SK-N-SH treated with all-trans-retinoic acid at 6 μM for 48 hours (cell line): ENCODE measurements around the gene LRRC51.

Source experiments
- CSDC2 ChIP-seq: fragments of 250-450 bp; sonication (Bioruptor Pico); IDR thresholded peaks from 2 replicates; pipeline ENCODE4 v1.5.0; 2020; ENCODE audit warnings: mild to moderate bottlenecking, moderate library complexity
- PATZ1 ChIP-seq: fragments of 250-450 bp; sonication (Bioruptor Pico); IDR thresholded peaks from 2 replicates; pipeline ENCODE4 v1.8.0; 2020; ENCODE audit warnings: mild to moderate bottlenecking, moderate library complexity, borderline replicate concordance
- RARB ChIP-seq: fragments of 250-450 bp; sonication (Bioruptor Pico); IDR thresholded peaks from 2 replicates; pipeline ENCODE4 v1.8.0; 2021; ENCODE audit warnings: mild to moderate bottlenecking, moderate library complexity
- SNAI2 ChIP-seq: fragments of 250-450 bp; sonication (Bioruptor Pico); IDR thresholded peaks from 2 replicates; pipeline ENCODE4 v1.5.0; 2020; ENCODE audit warnings: mild to moderate bottlenecking, moderate library complexity
- TSHZ2 ChIP-seq: fragments of 250-450 bp; sonication (Bioruptor Pico); IDR thresholded peaks from 2 replicates; pipeline ENCODE4 v1.5.0; 2020; ENCODE audit warnings: mild to moderate bottlenecking, moderate library complexity
- ZC3H10 ChIP-seq: fragments of 250-450 bp; sonication (Bioruptor Pico); IDR thresholded peaks from 2 replicates; pipeline ENCODE4 v1.5.1; 2021; ENCODE audit warnings: mild to moderate bottlenecking, moderate library complexity
- ZNF70 ChIP-seq: fragments of 450-650 bp; formaldehyde crosslinking; IDR thresholded peaks from 2 replicates; pipeline ENCODE4 v1.5.0; 2020; ENCODE audit warnings: mild to moderate bottlenecking, moderate library complexity
- ZNF8 ChIP-seq: fragments of 450-650 bp; formaldehyde crosslinking; IDR thresholded peaks from 2 replicates; pipeline ENCODE4 v1.5.0; 2020; ENCODE audit warnings: mild to moderate bottlenecking, moderate library complexity
- TF ChIP-seq, protein P1 (sequence below): fragments of 250-450 bp; sonication (Bioruptor Pico); IDR thresholded peaks from 2 replicates; pipeline ENCODE4 v1.5.1; 2020; ENCODE audit warnings: low read depth, mild to moderate bottlenecking, moderate library complexity
- TF ChIP-seq, protein P2 (sequence below): fragments of 250-450 bp; sonication (Bioruptor Pico); IDR thresholded peaks from 2 replicates; pipeline ENCODE4 v1.8.0; 2021; ENCODE audit warnings: low read depth, mild to moderate bottlenecking, moderate library complexity, borderline replicate concordance

GRCh38 chr11:72036687-72037086 is 44.0 kb upstream of the LRRC51 start:
- no peak for TF ChIP-seq RARB
- TF ChIP-seq ZNF70 (CRISPR knock-in tag) = no peak
- no peak for TF ChIP-seq SNAI2
- TF ChIP-seq ZC3H10 = no peak
- no peak for TF ChIP-seq PATZ1 (CRISPR knock-in tag)
- no peak for TF ChIP-seq ZNF8
- no peak for TF ChIP-seq CSDC2
- TF ChIP-seq, protein P1, sequence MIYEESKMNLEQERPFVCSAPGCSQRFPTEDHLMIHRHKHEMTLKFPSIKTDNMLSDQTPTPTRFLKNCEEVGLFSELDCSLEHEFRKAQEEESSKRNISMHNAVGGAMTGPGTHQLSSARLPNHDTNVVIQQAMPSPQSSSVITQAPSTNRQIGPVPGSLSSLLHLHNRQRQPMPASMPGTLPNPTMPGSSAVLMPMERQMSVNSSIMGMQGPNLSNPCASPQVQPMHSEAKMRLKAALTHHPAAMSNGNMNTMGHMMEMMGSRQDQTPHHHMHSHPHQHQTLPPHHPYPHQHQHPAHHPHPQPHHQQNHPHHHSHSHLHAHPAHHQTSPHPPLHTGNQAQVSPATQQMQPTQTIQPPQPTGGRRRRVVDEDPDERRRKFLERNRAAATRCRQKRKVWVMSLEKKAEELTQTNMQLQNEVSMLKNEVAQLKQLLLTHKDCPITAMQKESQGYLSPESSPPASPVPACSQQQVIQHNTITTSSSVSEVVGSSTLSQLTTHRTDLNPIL (CRISPR knock-in tag) = no peak
- TF ChIP-seq TSHZ2 (CRISPR knock-in tag) = no peak
- TF ChIP-seq, protein P2, sequence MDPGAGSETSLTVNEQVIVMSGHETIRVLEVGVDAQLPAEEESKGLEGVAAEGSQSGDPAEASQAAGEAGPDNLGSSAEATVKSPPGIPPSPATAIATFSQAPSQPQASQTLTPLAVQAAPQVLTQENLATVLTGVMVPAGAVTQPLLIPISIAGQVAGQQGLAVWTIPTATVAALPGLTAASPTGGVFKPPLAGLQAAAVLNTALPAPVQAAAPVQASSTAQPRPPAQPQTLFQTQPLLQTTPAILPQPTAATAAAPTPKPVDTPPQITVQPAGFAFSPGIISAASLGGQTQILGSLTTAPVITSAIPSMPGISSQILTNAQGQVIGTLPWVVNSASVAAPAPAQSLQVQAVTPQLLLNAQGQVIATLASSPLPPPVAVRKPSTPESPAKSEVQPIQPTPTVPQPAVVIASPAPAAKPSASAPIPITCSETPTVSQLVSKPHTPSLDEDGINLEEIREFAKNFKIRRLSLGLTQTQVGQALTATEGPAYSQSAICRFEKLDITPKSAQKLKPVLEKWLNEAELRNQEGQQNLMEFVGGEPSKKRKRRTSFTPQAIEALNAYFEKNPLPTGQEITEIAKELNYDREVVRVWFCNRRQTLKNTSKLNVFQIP = no peak
